Fibroblast of lung (primary cell): ENCODE measurements around the gene INCA1. TPM values are rescaled to one million over a fixed set of nuclear protein-coding genes. Genes with fewer than 3 reads are reported as not detected.

ENCODE experiments used
- DNase-seq, 2 donors: peaks; one replicate each; pipeline versions ENCODE4 v3.0.0 to v3.0.0-alpha.2; 2010; ENCODE audit warnings: low read depth in 2 of 2
- H2AFZ ChIP-seq: 2 replicates; pipeline ENCODE4 v1.5.1; 2012; ENCODE audit warnings: low read length, control low read depth, inconsistent platforms
- H3K27ac ChIP-seq: 2 replicates; pipeline ENCODE4 v1.5.1; 2011; ENCODE audit warnings: low read length, control low read depth; ENCODE audit not compliant: insufficient read depth
- H3K27me3 ChIP-seq: 2 replicates; pipeline ENCODE4 v1.5.1; 2011; ENCODE audit warnings: mild to moderate bottlenecking, low read length; ENCODE audit not compliant: control insufficient read depth, insufficient read depth
- H3K36me3 ChIP-seq: 2 replicates; pipeline ENCODE4 v1.5.1; 2011; ENCODE audit warnings: low read length; ENCODE audit not compliant: control insufficient read depth, insufficient read depth
- H3K4me1 ChIP-seq: 2 replicates; pipeline ENCODE4 v1.5.1; 2011; ENCODE audit warnings: low read length; ENCODE audit not compliant: control insufficient read depth, insufficient read depth; ENCODE audit errors: extremely low read depth
- H3K4me2 ChIP-seq: 2 replicates; pipeline ENCODE4 v1.5.1; 2011; ENCODE audit warnings: low read length, control low read depth; ENCODE audit not compliant: insufficient read depth; ENCODE audit errors: extremely low read depth
- H3K4me3 ChIP-seq, 4 experiments: fragments of 200-600 bp in 1 of 4; sonication (generic) in 1 of 4; replicated peaks in 1 of 4; 2 replicates each; pipeline ENCODE4 v1.5.1; 2011 to 2016; ENCODE audit warnings: low read length in 4 of 4, low read depth in 3 of 4, mild to moderate bottlenecking in 3 of 4, control low read depth in 2 of 4, inconsistent platforms in 1 of 4, mixed read lengths in 1 of 4; ENCODE audit not compliant: insufficient read depth in 1 of 4; ENCODE audit errors: control extremely low read depth in 1 of 4
- H3K79me2 ChIP-seq: 2 replicates; pipeline ENCODE4 v1.5.1; 2012; ENCODE audit warnings: mild to moderate bottlenecking, low read length, inconsistent platforms; ENCODE audit not compliant: control insufficient read depth, insufficient read depth
- H3K9ac ChIP-seq: 2 replicates; pipeline ENCODE4 v1.5.1; 2011; ENCODE audit warnings: mild to moderate bottlenecking, low read length, control low read depth; ENCODE audit not compliant: insufficient read depth
- H3K9me3 ChIP-seq: 2 replicates; pipeline ENCODE4 v1.5.1; 2012; ENCODE audit warnings: low read depth, low read length; ENCODE audit not compliant: control insufficient read depth, insufficient read depth
- H4K20me1 ChIP-seq: 2 replicates; pipeline ENCODE4 v1.5.1; 2011; ENCODE audit warnings: low read length; ENCODE audit not compliant: control insufficient read depth, insufficient read depth; ENCODE audit errors: extremely low read depth
- EZH2 ChIP-seq: IDR thresholded peaks from 2 replicates; pipeline ENCODE4 v1.5.1; 2012; ENCODE audit warnings: low read length, control low read depth, mild to moderate bottlenecking; ENCODE audit errors: missing control alignments
- polyA plus RNA-seq, 2 donors: library from polyadenylated mRNA; depleted of rRNA in 1 of 2; stranded (reverse) in 1 of 2; unstranded in 1 of 2; fragments of >200 nt; gene quantifications; 2 replicates each; pipeline ENCODE4 v1.2.1, GENCODE V29; 2011 to 2012; ENCODE audit warnings: missing spikeins in 1 of 2
- total RNA-seq: library from RNA; depleted of rRNA; stranded (reverse); fragments of >200 nt; gene quantifications from 2 replicates; pipeline ENCODE4 v1.2.1, GENCODE V29; 2014
- TF ChIP-seq, protein P1 (sequence below), 2 donors: IDR thresholded peaks in 1 of 2; conservative IDR thresholded peaks in 1 of 2; 1 replicate in 1 of 2; 2 replicates in 1 of 2; pipeline ENCODE4 v1.5.1; 2011 to 2012; ENCODE audit warnings: low read length in 2 of 2, control low read depth in 1 of 2, inconsistent platforms in 1 of 2, low read depth in 1 of 2, mild to moderate bottlenecking in 1 of 2

INCA1 gene
- total and polyA plus RNA-seq, 2 donors (not counting 1 experiment from before 2014, with no cell fraction given) = 0.28 to 0.33 TPM

DNA sequence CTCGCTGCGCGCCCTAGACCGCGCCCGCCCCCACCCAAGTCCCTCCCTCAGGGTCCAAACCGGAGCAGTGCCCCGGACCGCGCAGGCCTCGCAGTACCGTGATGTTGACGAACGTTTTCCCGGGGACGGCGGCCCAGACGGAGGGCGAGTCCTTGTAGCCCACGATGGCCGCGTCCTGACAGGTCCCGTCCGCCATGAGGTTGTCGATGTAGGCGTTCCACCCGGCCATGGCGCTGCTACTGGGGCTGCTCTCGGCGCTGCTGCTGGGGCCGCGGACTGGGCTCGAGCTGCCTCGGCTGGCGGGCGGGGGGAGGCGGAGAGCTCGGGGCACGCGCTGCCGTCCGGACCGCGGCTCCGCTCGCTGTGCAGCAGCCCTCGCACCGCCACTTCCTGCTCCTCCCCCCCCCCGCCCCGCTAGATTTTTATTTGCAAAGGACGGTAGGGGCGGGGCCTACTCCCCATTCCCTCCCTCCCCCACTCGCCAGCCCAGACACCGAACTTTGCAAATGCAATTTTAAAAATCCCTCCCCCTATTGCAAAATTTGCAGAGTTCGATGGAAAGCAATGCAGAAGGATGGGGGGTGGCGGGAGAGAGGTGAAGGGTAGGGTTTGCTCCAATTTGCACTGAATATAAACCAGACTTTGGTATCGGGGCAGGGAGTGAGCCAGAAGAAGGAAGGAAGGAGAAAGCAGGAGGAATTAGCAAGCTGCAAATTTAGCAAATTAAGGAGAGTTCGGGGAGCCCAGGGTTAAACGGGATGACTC is 49.0 kb downstream of the INCA1 start, which contains the start of gene PFN1:
PFN1 (minus strand) TSS at position 365 of the 765 bp plus-strand sequence; CDS start at position 229, 136 bp downstream.
- no peak for TF ChIP-seq EZH2
- TF ChIP-seq, protein P1, sequence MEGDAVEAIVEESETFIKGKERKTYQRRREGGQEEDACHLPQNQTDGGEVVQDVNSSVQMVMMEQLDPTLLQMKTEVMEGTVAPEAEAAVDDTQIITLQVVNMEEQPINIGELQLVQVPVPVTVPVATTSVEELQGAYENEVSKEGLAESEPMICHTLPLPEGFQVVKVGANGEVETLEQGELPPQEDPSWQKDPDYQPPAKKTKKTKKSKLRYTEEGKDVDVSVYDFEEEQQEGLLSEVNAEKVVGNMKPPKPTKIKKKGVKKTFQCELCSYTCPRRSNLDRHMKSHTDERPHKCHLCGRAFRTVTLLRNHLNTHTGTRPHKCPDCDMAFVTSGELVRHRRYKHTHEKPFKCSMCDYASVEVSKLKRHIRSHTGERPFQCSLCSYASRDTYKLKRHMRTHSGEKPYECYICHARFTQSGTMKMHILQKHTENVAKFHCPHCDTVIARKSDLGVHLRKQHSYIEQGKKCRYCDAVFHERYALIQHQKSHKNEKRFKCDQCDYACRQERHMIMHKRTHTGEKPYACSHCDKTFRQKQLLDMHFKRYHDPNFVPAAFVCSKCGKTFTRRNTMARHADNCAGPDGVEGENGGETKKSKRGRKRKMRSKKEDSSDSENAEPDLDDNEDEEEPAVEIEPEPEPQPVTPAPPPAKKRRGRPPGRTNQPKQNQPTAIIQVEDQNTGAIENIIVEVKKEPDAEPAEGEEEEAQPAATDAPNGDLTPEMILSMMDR (conservative IDR thresholded peaks at IDR 0.05 in 1 of 2, IDR thresholded peaks at IDR 0.05 in 1 of 2; ENCODE audit: low read depth in 1 of 2, low read length in 2 of 2) = no peak
- Histone ChIP-seq H3K9me3 (no peaks in the 10 kb centered on the region), H3K27ac (peak within 1 kb of the TSS; percentile 93), H3K79me2 (peaks cover 50% of the 10 kb centered on the region), H3K27me3 (no peaks in the 10 kb centered on the region), H3K36me3 (peaks cover 16% of the 10 kb centered on the region), H2AFZ (peak within 1 kb of the TSS; percentile 67), H3K4me1 (peaks cover 22% of the 10 kb centered on the region), H4K20me1 (peaks cover 2% of the 10 kb centered on the region), H3K4me2 (peak within 1 kb of the TSS; percentile 99), H3K9ac (peak within 1 kb of the TSS; percentile 87), H3K4me3 (peak within 1 kb of the TSS; percentile 97 to 98 (median 97))
- peak; percentile 89 to 96 for DNase-seq

DNA sequence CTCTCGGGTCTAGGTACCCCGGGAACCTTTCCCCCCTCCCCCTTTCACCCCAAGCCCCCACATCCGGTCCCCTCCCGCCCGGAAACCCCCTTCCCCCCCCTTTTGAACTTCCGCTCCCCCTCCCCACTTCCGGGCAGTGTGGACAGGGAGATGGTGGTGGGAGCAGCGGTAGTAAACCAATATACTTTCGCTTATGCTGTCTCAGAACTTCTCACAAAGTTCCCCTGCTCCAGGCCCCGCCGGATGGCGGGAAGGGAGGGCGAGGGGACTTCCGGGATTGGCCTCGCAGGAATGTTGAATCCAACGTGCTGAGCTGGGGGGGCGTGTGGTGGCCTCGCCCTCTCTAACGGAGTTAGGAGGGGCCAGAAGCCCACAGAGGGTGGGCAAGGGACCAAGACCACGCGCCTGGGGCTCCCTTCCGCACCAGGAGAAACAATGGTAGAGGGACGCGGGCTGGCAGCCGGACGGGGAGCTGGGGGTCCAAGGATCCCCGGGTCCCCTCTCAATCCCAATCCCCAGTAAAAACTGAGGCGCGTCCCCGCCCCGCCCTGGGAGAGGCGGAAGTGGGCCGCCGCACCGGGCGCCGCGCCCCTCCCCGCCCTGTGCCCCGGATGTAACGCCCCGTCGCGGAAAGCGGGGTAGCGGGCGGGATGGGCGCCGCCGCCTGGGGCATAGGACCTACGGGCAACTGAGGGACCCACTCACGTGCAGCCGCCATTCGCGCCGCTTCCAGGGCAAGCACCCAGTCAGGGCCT is 49.7 kb downstream of the INCA1 start:
- H3K27me3 ChIP-seq = no peaks in the 10 kb centered on the region
- H4K20me1 ChIP-seq = peaks cover 2% of the 10 kb centered on the region
- peak overlapping the region; percentile 87 for H3K9ac ChIP-seq
- TF ChIP-seq, protein P1 (conservative IDR thresholded peaks at IDR 0.05 in 1 of 2, IDR thresholded peaks at IDR 0.05 in 1 of 2; ENCODE audit: low read depth in 1 of 2, low read length in 2 of 2) = no peak
- TF ChIP-seq EZH2 = no peak
- no peak overlapping the region for H2AFZ ChIP-seq
- H3K4me2 ChIP-seq = peak overlapping the region; percentile 71
- peaks cover 23% of the 10 kb centered on the region for H3K36me3 ChIP-seq
- H3K9me3 ChIP-seq = no peaks in the 10 kb centered on the region
- H3K27ac ChIP-seq = peak overlapping the region; percentile 93
- peaks cover 23% of the 10 kb centered on the region for H3K4me1 ChIP-seq
- H3K4me3 ChIP-seq = peak overlapping the region; percentile 97 to 98 (median 97)
- peak; percentile 55 to 58 for DNase-seq
- H3K79me2 ChIP-seq = peaks cover 57% of the 10 kb centered on the region

DNA sequence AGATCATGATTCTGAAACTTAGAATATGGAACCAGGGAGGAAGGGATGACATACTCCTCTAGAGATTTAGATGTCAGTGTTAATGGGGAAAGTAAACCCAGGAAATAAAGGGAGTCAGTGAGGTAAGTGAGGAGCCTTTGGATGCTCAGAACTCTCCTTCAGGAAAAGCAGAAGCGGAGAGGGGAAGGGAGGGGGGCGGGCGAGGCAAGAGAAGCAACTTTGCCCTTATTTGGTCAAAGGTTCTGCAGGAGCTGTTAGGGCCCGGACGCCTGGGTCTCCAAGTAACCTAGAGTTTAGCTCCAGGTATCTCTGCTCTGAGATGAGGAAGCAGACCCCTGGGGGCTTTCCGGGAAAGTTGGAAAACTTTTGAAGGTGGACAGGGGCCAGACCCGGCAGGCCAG is 50.3 kb downstream of the INCA1 start:
- Histone ChIP-seq H3K4me1 (peaks cover 22% of the 10 kb centered on the region), H3K79me2 (peaks cover 63% of the 10 kb centered on the region), H3K4me2 (peak overlapping the region; percentile 61), H4K20me1 (peaks cover 2% of the 10 kb centered on the region), H3K9ac (peak overlapping the region; percentile 66), H3K4me3 (peak overlapping the region; percentile 97 to 98 (median 97)), H3K9me3 (no peaks in the 10 kb centered on the region), H2AFZ (no peak overlapping the region), H3K27me3 (no peaks in the 10 kb centered on the region), H3K27ac (peak overlapping the region; percentile 73), H3K36me3 (peaks cover 27% of the 10 kb centered on the region)
- TF ChIP-seq EZH2 = no peak
- TF ChIP-seq, protein P1 (conservative IDR thresholded peaks at IDR 0.05 in 1 of 2, IDR thresholded peaks at IDR 0.05 in 1 of 2; ENCODE audit: low read depth in 1 of 2, low read length in 2 of 2) = no peak
- DNase-seq = no peak
